OCI-LY7 (cell line): ENCODE data around the gene CD80. TPM values are rescaled to one million over a fixed set of nuclear protein-coding genes. Genes with fewer than 3 reads are reported as not detected.
"Not testable (repeated sequence)": the region's sequence is repeated elsewhere in the genome, so short reads cannot be mapped to it uniquely, and the experiment has no call there.

ENCODE experiments used
- BruUV-seq: library from RNA; stranded (reverse); fragments of 400-500 nt; replicated peaks from 2 replicates; lab custom pipeline; 2021; lab: Mats Ljungman, UMichigan
- CTCF ChIA-PET: fragments of 300-600 bp; sonication (Branson Sonifier 250); formaldehyde crosslinking; loops from one replicate; lab custom pipeline; 2022; ENCODE audit warnings: antibody characterized with exemption; ENCODE audit not compliant: unreplicated experiment; lab: Charles Lee
- POLR2A ChIA-PET: fragments of 300-600 bp; sonication (Branson Sonifier 250); formaldehyde crosslinking; loops from one replicate; lab custom pipeline; 2022; ENCODE audit warnings: antibody characterized with exemption; lab: Charles Lee
- DNase-seq: peaks from one replicate; pipeline ENCODE4 v3.0.0-alpha.2; 2015; ENCODE audit warnings: low spot score
- H2AFZ ChIP-seq: fragments of 200-600 bp; sonication (generic), shearing (Covaris generic); 2 replicates; pipeline ENCODE4 v1.6.1; 2014; ENCODE audit warnings: mild to moderate bottlenecking, antibody characterized with exemption, low read length, moderate library complexity
- H3K27ac ChIP-seq: fragments of 200-600 bp; sonication (generic); 2 replicates; pipeline ENCODE4 v1.5.1; 2014; ENCODE audit warnings: mixed run types, low read depth, mild to moderate bottlenecking, moderate library complexity, low read length, inconsistent platforms; ENCODE audit not compliant: poor library complexity, severe bottlenecking
- H3K36me3 ChIP-seq: fragments of 200-600 bp; sonication (generic); 2 replicates; pipeline ENCODE4 v1.6.1; 2014; ENCODE audit warnings: mild to moderate bottlenecking, antibody characterized with exemption, low read length, moderate library complexity, mixed read lengths; ENCODE audit not compliant: insufficient read depth
- H3K4me1 ChIP-seq: fragments of 200-600 bp; sonication (generic); 2 replicates; pipeline ENCODE4 v1.5.1; 2014; ENCODE audit warnings: mild to moderate bottlenecking, low read length; ENCODE audit not compliant: insufficient read depth, poor library complexity, severe bottlenecking
- H3K4me2 ChIP-seq: fragments of 200-600 bp; sonication (generic); 2 replicates; pipeline ENCODE4 v1.6.1; 2014; ENCODE audit warnings: mild to moderate bottlenecking, low read length
- H3K4me3 ChIP-seq: fragments of 200-600 bp; sonication (generic); 2 replicates; pipeline ENCODE4 v1.5.1; 2014; ENCODE audit warnings: mild to moderate bottlenecking, low read depth, low read length; ENCODE audit not compliant: poor library complexity, severe bottlenecking
- H3K79me2 ChIP-seq: fragments of 200-600 bp; sonication (generic); 2 replicates; pipeline ENCODE4 v1.6.1; 2016; ENCODE audit warnings: low read depth, mild to moderate bottlenecking, low read length, moderate library complexity, mixed read lengths; ENCODE audit not compliant: insufficient read depth
- H3K9me2 ChIP-seq: fragments of 200-600 bp; sonication (generic); 2 replicates; pipeline ENCODE4 v1.6.1; 2016; ENCODE audit warnings: mild to moderate bottlenecking, low read length, mixed read lengths; ENCODE audit not compliant: insufficient read depth
- H3K9me3 ChIP-seq: fragments of 200-600 bp; sonication (generic); 2 replicates; pipeline ENCODE4 v1.6.1; 2014; ENCODE audit warnings: mild to moderate bottlenecking, mixed run types, low read length, mixed read lengths
- H4K20me1 ChIP-seq: fragments of 200-600 bp; sonication (generic); 2 replicates; pipeline ENCODE4 v1.6.1; 2014; ENCODE audit warnings: mild to moderate bottlenecking, antibody characterized with exemption, low read length, moderate library complexity, mixed read lengths; ENCODE audit not compliant: insufficient read depth
- CTCF ChIP-seq: fragments of 200-600 bp; sonication (generic); conservative IDR thresholded peaks from 2 replicates; pipeline ENCODE4 v1.5.1; 2014; ENCODE audit warnings: mild to moderate bottlenecking, antibody characterized with exemption, low read length, moderate library complexity, mixed read lengths
- EZH2phosphoT487 ChIP-seq: fragments of 200-600 bp; sonication (generic); IDR thresholded peaks from 2 replicates; pipeline ENCODE4 v1.6.1; 2018; ENCODE audit warnings: low read depth, borderline replicate concordance, mild to moderate bottlenecking, mixed run types, antibody characterized with exemption, low read length, moderate library complexity, mixed read lengths
- intact Hi-C: fragments of 100-400 bp; cut with micrococcal nuclease; formaldehyde crosslinking; loops from one replicate; pipeline ENCODE4 v1.10.0; 2022; ENCODE audit not compliant: unreplicated experiment
- total RNA-seq, 2 experiments: library from RNA; depleted of rRNA in 1 of 2; stranded (reverse); fragments of >200 nt in 1 of 2; shearing (Covaris generic) in 1 of 2; gene quantifications; 2 replicates each; pipeline ENCODE4 v1.2.3, GENCODE V29; 2014 to 2022

The CD80 gene
- total RNA-seq, 2 experiments from 2014 or later, result not detected

GRCh38 chr3:119570229-119570628 lies 10.8 kb upstream of the CD80 start:
- no peaks in the 10 kb centered on the region for H3K9me3 ChIP-seq
- no peaks in the 10 kb centered on the region for H3K9me2 ChIP-seq
- H3K79me2 ChIP-seq, result no peaks in the 10 kb centered on the region
- CTCF ChIA-PET, result no interaction called here
- DNase-seq, result no peak
- H4K20me1 ChIP-seq, result no peaks in the 10 kb centered on the region
- no peaks in the 10 kb centered on the region for H3K4me1 ChIP-seq
- no peak overlapping the region for H3K27ac ChIP-seq
- POLR2A ChIA-PET, result no interaction called here
- no peaks in the 10 kb centered on the region for H3K36me3 ChIP-seq
- no peak overlapping the region for H3K4me3 ChIP-seq
- no peak overlapping the region for H3K4me2 ChIP-seq
- intact Hi-C loops, result no loop called here
- no TSS peak for BruUV-seq
- no peak for TF ChIP-seq EZH2phosphoT487
- no peak for TF ChIP-seq CTCF
- no peak overlapping the region for H2AFZ ChIP-seq

- Histone ChIP-seq H2AFZ (no peak overlapping the region), H3K4me2 (no peak overlapping the region), H3K79me2 (no peaks in the 10 kb centered on the region), H3K4me3 (no peak overlapping the region), H3K27ac (no peak overlapping the region), H3K9me2 (no peaks in the 10 kb centered on the region), H3K9me3 (no peaks in the 10 kb centered on the region), H4K20me1 (no peaks in the 10 kb centered on the region), H3K4me1 (no peaks in the 10 kb centered on the region), H3K36me3 (no peaks in the 10 kb centered on the region)
- TF ChIP-seq CTCF (no peak), EZH2phosphoT487 (no peak)
- ChIA-PET CTCF (no interaction called here), POLR2A (no interaction called here)
- DNase-seq, result no peak
- intact Hi-C loops, result no loop called here
- no TSS peak for BruUV-seq
These were observed 9.7 kb upstream of the CD80 start for GRCh38 chr3:119569156-119569555.

GRCh38 chr3:119563334-119563733 lies 3.9 kb upstream of the CD80 start:
- H3K4me2 ChIP-seq, H3K4me3 ChIP-seq, intact Hi-C loops, H3K79me2 ChIP-seq, H3K4me1 ChIP-seq, H2AFZ ChIP-seq, DNase-seq, BruUV-seq, CTCF ChIA-PET, H3K9me2 ChIP-seq, H3K9me3 ChIP-seq, H4K20me1 ChIP-seq, POLR2A ChIA-PET, H3K36me3 ChIP-seq, H3K27ac ChIP-seq: not testable (repeated sequence)
